Stimulated activated CD4-positive, alpha-beta T cell treated with anti-CD3 and anti-CD28 coated beads, TNF-alpha, amount 100 ng/mL, for 48 hours (primary cell): ENCODE results near the gene OR9A2.
"Not testable (repeated sequence)": the region's sequence is repeated elsewhere in the genome, so short reads cannot be mapped to it uniquely, and the experiment has no call there.

Experiments
- DNase-seq, 3 donors: peaks; one replicate each; pipeline ENCODE4 v3.0.0-alpha.2; 2020; ENCODE audit warnings: low read depth in 3 of 3

Gene OR9A2

GRCh38 chr7:143018931-143019330, 8.0 kb downstream of the OR9A2 start:
- no peak for DNase-seq

GRCh38 chr7:143016996-143017395, 9.9 kb downstream of the OR9A2 start:
- DNase-seq, result no peak

GRCh38 chr7:143015926-143016490, 10.9 kb downstream of the OR9A2 start:
- no peak for DNase-seq

DNA sequence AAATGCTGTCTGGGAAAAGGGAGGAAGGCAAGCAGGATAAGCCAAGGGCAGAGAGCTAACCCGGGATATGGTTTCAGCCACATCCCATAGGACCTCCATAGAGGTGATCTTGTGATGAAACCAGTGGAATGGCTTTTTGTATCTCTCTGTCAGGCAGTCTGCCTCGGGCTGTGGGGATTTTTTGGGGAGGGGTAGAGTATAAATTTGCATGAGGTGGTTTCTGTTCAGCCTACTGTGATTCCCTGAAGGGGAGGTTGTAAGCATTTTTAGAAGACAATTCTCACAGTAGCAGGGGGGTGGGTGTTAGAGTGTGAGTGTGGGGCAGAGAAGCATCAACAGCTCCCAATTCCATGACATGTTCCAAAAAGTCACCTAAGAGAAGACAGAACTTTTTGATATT, 11.8 kb downstream of the OR9A2 start:
- DNase-seq, result no peak

DNA sequence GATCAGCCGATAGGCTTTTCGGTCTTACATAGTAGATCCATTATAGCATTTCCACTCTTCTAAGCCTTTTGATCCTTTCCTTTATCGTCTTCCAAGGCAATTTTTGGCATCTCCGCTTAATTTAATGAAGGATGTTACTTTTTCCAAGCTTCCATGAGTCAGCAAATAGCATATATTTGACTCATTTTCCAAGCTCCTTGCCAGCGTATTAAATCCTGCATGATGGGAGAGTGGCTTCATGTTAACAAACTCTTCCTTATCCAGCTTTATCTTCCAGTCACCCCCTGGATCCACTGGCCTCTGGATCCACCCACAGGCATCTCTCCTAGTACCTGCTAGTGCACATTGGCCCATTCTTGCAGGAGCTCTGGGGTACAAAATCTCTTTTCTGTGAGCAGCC, 13.0 kb downstream of the OR9A2 start:
- no peak for DNase-seq

DNA sequence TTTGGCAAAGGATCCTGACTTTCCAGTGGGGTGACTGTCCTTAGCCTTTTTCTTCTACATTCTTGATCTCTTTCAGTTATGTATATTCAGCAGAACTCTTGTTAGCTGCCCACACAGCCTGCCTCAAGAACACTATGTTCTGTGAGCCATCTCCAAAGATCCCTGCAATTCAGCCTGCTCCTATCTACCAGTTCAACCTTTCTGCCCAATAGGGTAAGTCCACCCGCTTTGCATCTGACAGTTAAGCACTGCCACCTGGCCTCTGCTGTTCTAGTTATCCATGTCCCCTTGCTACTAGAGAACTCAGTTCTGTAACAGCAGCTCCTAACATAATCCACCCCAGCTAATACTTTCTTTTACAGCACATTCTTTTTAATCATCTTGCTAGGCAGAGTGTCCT, 13.5 kb downstream of the OR9A2 start:
- DNase-seq, result no peak

DNA sequence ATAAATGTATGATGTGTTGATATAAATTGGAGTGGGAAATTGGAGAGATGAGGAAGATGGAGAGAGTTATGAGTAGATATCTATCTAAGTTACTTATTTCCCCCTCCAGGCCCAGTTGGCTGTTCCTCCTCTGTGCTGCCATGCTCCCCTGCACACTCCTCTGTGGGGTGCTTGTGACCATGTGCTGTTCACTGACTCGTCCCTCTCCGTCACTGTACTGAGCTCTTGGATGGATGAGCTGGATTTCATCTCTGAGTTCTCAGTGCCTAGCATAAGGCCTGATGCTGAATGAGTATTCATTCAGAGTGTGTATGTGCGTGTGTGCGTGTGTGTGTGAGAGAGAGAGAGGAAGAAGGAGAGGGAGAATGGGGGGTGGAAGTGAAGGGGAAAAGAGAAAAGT, 14.5 kb downstream of the OR9A2 start:
- DNase-seq, result no peak

GRCh38 chr7:143012001-143012400, 14.9 kb downstream of the OR9A2 start:
- no peak for DNase-seq

- peak; percentile 62 to 74 (median 69) for DNase-seq
Measured at GRCh38 chr7:143008007-143008901, 18.7 kb downstream of the OR9A2 start.

DNA sequence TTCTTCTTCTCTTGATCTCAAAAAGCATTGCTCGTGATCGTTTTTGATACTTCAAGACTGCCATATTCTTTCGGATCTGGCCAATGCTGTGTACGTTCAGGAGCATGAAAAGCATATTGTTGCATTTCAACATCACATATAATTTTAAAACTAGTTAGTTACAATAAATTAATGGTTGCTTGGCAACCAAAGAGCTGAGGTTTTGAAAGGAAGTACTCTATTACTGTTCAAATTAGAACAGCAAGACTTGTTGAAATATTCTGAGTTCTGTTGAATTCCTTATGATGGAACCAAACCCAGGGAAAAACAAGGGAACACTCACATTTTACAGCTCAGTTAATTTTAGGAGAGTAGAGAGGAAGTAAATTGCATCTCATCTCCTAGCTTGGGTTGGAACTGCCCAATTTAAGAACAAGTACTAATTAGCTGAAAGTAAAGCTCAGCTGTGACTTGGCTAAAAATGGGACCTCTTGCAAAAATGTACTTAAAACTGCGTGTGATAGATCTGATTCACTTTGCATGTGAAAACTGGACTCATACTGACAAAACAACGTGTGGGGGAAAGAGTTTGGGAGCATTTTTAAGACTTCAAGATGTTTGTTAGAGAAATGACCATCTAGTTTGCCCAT, 21.2 kb downstream of the OR9A2 start:
- DNase-seq, result no peak

DNA sequence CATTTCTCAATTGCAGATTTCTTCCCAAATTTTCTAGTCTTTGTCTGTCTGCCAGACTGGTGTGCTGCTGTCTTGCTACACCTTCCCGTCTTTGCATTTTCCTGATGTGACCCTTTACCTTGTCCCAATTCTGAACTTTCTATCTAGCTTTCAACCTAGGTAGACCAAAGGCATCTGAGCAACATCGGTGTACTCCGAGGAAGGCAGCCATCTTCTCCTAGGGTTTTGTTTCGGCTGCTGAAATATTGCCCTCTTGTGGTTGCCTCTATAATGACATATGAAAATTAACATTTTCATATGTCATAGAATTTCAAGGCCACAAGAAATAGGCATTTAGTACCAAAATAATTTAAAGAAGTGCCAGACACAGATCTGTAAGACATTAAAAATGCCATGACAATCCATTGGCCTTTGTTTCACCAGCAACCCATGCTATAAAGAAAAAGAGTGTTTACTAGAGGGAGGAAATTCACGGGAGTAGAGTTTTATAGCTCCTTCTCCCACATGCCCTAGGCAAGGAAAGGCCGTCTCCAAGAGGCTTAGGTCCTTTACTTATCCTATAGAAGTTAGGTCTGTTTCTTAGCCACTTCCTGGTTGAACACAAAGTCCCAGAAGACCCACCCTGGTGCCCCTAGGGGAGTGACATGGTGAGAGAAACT, 23.4 kb downstream of the OR9A2 start:
- peak in 2 of 3 donors; percentile 9 to 11 for DNase-seq

DNA sequence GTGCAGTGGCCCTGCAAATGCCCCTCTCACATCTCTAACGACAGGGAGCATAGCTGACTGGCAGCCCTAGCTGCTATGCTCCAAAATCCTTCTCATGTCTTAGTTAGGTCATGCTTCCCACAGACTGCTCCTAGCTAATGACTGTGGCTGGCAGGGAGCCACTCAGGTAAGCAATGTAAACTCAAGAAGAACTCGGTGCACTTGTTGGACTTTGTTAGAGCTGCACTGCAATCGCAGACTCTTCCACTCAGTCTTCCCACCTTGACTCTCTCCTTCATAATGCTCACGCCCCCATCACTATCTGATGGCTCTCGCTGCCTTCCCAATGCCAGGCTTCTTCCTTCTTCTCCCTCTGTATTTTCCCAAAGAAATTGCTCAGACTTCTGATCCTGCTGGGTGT, 24.0 kb downstream of the OR9A2 start:
- DNase-seq, result no peak

DNA sequence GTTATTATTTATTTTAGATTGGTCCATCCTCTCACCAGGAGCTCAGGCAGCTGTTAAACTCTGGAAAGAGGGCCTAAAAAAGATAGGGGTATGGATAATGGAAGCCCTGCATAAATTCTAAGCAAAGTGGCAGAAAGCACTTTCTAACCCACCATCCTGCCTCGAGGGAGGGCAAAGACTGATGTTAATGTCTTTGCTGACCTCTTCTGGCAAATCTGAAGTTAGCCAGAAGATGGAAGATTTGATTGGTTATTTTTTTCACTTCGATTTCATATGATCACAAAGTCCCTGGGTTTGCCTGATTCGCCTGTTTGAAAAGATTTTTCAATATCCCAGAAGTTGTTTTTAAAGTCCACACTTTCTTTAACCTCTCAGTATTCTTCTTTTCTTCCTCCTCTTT, 24.8 kb downstream of the OR9A2 start:
- DNase-seq, result no peak

DNA sequence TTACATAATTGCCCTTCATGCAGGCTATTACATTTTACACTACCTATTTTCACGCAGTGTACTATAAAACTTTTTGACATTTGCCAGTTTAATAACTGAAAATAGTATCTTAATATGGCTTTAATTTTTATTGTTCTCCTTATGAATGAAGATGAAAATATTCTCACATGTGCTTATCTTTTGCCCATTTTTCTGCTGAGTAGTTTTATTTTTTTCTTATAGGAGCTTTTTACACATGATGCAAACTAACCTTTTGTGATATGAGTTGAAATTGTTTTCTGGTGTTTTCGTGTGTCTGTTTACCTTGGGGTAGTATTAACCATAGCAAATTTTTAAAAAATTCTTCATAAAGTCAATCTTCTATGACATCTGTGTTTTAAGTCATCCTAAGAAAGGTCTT, 26.3 kb downstream of the OR9A2 start:
- no peak for DNase-seq

GRCh38 chr7:142999793-143000192, 27.1 kb downstream of the OR9A2 start:
- DNase-seq, result no peak

GRCh38 chr7:142998966-142999365, 28.0 kb downstream of the OR9A2 start:
- no peak for DNase-seq

GRCh38 chr7:142997456-142997989, 29.4 kb downstream of the OR9A2 start:
- DNase-seq, result no peak

GRCh38 chr7:142992427-142992826, 34.5 kb downstream of the OR9A2 start:
- DNase-seq, result no peak

- no peak for DNase-seq
Measured at GRCh38 chr7:142984297-142984696, 42.6 kb downstream of the OR9A2 start.

- DNase-seq, result no peak
Measured at GRCh38 chr7:142983825-142984224, 43.1 kb downstream of the OR9A2 start.

DNA sequence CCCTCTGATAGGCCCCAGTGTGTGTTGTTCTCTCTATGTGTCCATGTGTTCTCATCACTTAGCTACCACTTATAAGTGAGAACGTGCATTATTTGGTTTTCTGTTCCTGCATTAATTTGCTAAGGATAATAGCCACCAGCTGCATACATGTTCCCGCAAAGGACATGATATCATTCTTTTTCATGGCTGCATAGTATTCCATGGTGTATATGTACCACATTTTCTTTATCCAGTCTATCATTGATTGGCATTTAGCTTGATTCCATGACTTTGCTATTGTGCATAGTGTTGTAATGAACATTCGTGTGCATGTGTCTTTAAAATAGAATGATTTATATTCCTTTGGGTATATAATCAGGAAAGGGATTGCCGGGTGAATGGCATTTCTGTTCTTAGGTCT, 48.5 kb downstream of the OR9A2 start:
- not testable (repeated sequence) for DNase-seq
